Aorta (tissue), 5 donors: ENCODE measurements around the gene AKAP8. TPM values are rescaled to one million over a fixed set of nuclear protein-coding genes. Genes with fewer than 3 reads are reported as not detected.
A peak's percentile ranks its signal among the peaks of the same experiment; 100 is the strongest.

Experiments
- ATAC-seq: fragments of 200-7000 bp; cut with Tn5 transposase; one replicate; pipeline ENCODE4 v1.9.1; 2022; ENCODE audit warnings: moderate library complexity; ENCODE audit not compliant: low FRiP score
- DNase-seq, 2 donors: peaks; one replicate each; pipeline ENCODE4 v3.0.0-alpha.2; 2020
- H3K27ac ChIP-seq, 2 donors: one replicate each; pipeline ENCODE4 v1.5.1; 2013; ENCODE audit warnings: low read length in 2 of 2, mild to moderate bottlenecking in 2 of 2, moderate library complexity in 2 of 2, control low read depth in 1 of 2, inconsistent platforms in 1 of 2, low read depth in 1 of 2
- H3K27me3 ChIP-seq, 2 donors: one replicate each; pipeline ENCODE4 v1.6.1; 2013; ENCODE audit warnings: control low read depth in 1 of 2, low read length in 1 of 2, mild to moderate bottlenecking in 1 of 2, moderate library complexity in 1 of 2; ENCODE audit not compliant: insufficient read depth in 2 of 2, control insufficient read depth in 1 of 2
- H3K36me3 ChIP-seq, 2 donors: one replicate each; pipeline ENCODE4 v1.6.1; 2013; ENCODE audit warnings: control low read depth in 1 of 2, low read length in 1 of 2, mild to moderate bottlenecking in 1 of 2; ENCODE audit not compliant: insufficient read depth in 2 of 2, control insufficient read depth in 1 of 2
- H3K4me1 ChIP-seq, 2 donors: one replicate each; pipeline ENCODE4 v1.6.1; 2013; ENCODE audit warnings: low read length in 2 of 2, control low read depth in 1 of 2, mild to moderate bottlenecking in 1 of 2, moderate library complexity in 1 of 2; ENCODE audit not compliant: insufficient read depth in 2 of 2, control insufficient read depth in 1 of 2
- H3K4me3 ChIP-seq, 2 donors: one replicate each; pipeline ENCODE4 v1.5.1; 2013; ENCODE audit warnings: low read length in 2 of 2, control low read depth in 1 of 2, mild to moderate bottlenecking in 1 of 2
- H3K9me3 ChIP-seq: one replicate; pipeline ENCODE4 v1.6.1; 2013; ENCODE audit warnings: mild to moderate bottlenecking, low read length; ENCODE audit not compliant: control insufficient read depth
- WGBS, 2 donors: extraction: QIAGEN DNeasy Blood & Tissue Kit; methylation state at CpG; one replicate each; pipeline ENCODE4 v1.1.7; 2013; 5-methylcytosine and 5-hydroxymethylcytosine counted together
- intact Hi-C, 2 donors: fragments of 100-400 bp; cut with DNase I; formaldehyde crosslinking; loops; one replicate each; pipeline versions ENCODE4 v1.14.2 to v1.15.0; 2022
- long read RNA-seq, 2 donors: library from polyadenylated mRNA; unstranded; transcript quantifications; one replicate each; pipeline ENCODE4 v2.0.0, GENCODE V29; 2020 to 2021
- polyA plus RNA-seq, 2 donors: library from polyadenylated mRNA; stranded (reverse); fragments of 200-250 nt; gene quantifications; one replicate each; pipeline ENCODE4 v1.2.3, GENCODE V29; 2013
- total RNA-seq, 2 donors: library from RNA; stranded (reverse); fragmentation: NEBNext Ultra II Directional; extraction: Animal tissue kit (Norgen Biotek cat#: 25700); gene quantifications; one replicate each; pipeline ENCODE4 v1.2.1, GENCODE V29; 2021
- donor health status: healthy with polysubstance abuse.
- donor health status: Bipolar disorder and iron deficiency.
- donor health status: DM: no; HTN: no; CAD: no.
- donor health status: DM: no; HTN: no; CAD: no.
- donor health status: DM: yes; HTN: yes; CAD: no.

AKAP8 gene
- 10 to 100 TPM; 35.3 to 48.1 TPM for total RNA-seq
- 10 to 100 TPM in 1 of 2 donors, 1 to 10 TPM in 1; 7.5 to 22.2 TPM for polyA plus RNA-seq
- long read RNA-seq, donor 1, transcript AKAP8-201 (14 exons, 3,670 nt) = major isoform, 11 of 67 reads
- long read RNA-seq, donor 1, partial matches to known transcripts = 25 of 67 reads
- long read RNA-seq, donor 1, other reads (novel, unspliced or antisense) = 31 of 67 reads
- long read RNA-seq, donor 2, transcript AKAP8-201 (14 exons, 3,670 nt) = major isoform, 7 of 33 reads
- long read RNA-seq, donor 2, partial matches to known transcripts = 14 of 33 reads
- long read RNA-seq, donor 2, other reads (novel, unspliced or antisense) = 12 of 33 reads

DNA sequence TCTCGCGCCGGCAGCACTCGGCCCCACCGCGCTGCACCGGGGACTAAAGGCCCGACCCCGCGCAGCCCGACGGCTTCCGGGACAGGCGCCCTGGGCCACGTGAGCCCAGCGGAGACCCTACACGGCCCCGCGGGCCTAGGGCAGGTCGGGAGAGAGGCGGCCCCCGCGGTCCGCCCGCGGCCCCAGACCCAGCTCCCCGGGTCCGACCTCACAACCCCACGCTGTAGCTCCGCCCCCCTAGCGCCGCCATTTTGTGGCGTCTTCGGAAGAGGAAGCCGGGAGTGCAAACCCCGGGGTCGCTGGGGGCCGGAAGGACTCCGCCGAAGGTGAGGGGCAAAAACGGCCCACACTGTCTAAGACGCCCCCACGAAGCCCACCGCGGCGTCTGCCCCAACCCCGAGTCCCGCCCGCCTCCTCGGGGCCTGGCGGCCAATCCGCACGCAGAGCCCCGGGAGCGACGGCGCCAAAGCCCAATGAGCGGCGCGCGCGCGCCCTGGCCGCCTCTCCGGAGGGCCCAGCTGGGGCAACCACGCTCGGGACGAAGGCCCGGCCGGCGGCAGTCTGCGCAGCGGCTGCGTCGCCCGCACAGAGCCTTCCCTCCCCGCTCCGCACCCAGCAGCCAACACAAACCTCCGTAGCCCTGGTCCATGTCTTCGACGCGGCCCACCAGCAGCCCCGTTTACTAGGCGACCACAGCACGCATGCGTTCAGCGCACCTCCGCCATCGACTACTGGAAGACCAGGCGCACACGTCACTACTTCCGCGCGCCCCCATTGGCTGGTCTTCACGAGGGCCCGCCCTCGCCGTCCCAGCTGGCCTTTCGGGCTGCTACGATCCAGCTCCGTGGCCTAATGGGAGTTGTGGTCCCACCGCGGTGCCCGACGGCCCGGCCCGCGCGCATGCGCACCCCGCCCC is at the start of gene AKAP8:
TSS of gene AKAP8 (minus strand) at position 705 of the 916 bp plus-strand sequence. CDS start at position 649, 56 bp downstream.
- intact Hi-C loops = loop anchor here (1.0 to 10.0 kb wide), 6 partner anchors 40 to 205 kb away; partner anchors contain the start of gene BRD4 (in 1 of the 2)
- peak within 1 kb of the TSS; percentile 78 to 82 for H3K4me3 ChIP-seq
- no peaks in the 10 kb centered on the region for H3K9me3 ChIP-seq
- ATAC-seq (peak; percentile 98), DNase-seq (peak; percentile 99)
- H3K27me3 ChIP-seq = no peaks in the 10 kb centered on the region
- 0 to 1% methylated on average over 67 to 111 of the region's 111 CpGs for WGBS, 2 donors
- no peaks in the 10 kb centered on the region for H3K4me1 ChIP-seq
- H3K36me3 ChIP-seq = no peaks in the 10 kb centered on the region
- peak within 1 kb of the TSS; percentile 71 to 87 for H3K27ac ChIP-seq

DNA sequence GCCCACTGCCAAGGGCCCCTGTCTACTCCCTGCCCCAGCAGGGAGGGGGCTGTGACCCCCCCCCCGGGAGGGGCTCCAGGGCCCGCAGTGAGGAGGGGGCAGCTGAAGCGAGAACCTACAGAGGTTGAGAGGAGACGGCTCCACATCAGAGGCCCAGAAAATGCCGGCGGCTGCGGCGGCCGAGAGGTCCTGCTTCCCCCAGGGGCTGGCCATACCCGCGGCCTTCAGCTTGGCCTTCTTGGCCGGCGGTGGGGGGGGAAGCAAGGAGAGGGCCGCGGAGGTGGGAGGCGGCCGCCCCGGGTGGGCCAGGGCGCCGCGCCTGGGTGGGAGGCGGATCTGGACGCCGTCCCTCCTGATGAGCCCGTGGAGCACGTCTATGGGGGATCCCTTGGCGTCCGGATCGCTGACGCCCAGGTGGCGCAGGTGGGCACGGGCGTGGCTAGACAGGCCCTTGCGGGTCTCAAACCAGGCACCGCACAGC is 48.4 kb upstream of the AKAP8 start:
- no peaks in the 10 kb centered on the region for H3K27me3 ChIP-seq
- no peaks in the 10 kb centered on the region for H3K9me3 ChIP-seq
- no peak overlapping the region for H3K27ac ChIP-seq
- 90 to 91% methylated on average over 28 to 35 of the region's 35 CpGs for WGBS, 2 donors
- H3K4me1 ChIP-seq = no peaks in the 10 kb centered on the region
- peaks cover 0 to 7% of the 10 kb centered on the region in 2 donors for H3K36me3 ChIP-seq
- no peak for DNase-seq
- intact Hi-C loops = loop anchor here in 1 of 2 donors (10.0 kb wide), 1 partner anchor 127 kb away; no protein-coding TSS in a partner anchor
- no peak for ATAC-seq
- no peak overlapping the region for H3K4me3 ChIP-seq

DNA sequence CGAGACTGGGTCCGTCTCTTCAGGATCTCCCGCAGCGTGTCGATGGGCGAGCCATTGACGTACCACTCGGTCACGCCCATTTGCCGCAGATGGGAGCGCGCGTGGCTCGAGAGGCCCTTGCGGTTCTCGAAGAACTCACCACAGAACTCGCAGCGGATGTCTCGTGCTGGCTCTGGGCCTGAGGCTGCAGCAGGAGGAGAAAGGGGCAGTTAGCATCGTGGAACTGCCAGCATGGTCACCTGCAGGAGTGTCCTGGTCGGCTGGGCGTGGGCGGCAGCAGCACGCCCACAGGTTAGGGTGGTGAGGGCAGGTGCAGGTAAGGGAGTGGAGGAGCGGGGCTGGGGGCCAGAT is 47.7 kb upstream of the AKAP8 start:
- Histone ChIP-seq H3K4me3 (no peak overlapping the region), H3K9me3 (no peaks in the 10 kb centered on the region), H3K4me1 (no peaks in the 10 kb centered on the region), H3K27ac (no peak overlapping the region), H3K36me3 (peaks cover 0 to 7% of the 10 kb centered on the region in 2 donors), H3K27me3 (no peaks in the 10 kb centered on the region)
- DNase-seq = no peak
- intact Hi-C loops = loop anchor here in 1 of 2 donors (10.0 kb wide), 1 partner anchor 127 kb away; no protein-coding TSS in a partner anchor
- no peak for ATAC-seq
- 96 to 97% methylated on average over 25 of the region's 25 CpGs for WGBS, 2 donors

DNA sequence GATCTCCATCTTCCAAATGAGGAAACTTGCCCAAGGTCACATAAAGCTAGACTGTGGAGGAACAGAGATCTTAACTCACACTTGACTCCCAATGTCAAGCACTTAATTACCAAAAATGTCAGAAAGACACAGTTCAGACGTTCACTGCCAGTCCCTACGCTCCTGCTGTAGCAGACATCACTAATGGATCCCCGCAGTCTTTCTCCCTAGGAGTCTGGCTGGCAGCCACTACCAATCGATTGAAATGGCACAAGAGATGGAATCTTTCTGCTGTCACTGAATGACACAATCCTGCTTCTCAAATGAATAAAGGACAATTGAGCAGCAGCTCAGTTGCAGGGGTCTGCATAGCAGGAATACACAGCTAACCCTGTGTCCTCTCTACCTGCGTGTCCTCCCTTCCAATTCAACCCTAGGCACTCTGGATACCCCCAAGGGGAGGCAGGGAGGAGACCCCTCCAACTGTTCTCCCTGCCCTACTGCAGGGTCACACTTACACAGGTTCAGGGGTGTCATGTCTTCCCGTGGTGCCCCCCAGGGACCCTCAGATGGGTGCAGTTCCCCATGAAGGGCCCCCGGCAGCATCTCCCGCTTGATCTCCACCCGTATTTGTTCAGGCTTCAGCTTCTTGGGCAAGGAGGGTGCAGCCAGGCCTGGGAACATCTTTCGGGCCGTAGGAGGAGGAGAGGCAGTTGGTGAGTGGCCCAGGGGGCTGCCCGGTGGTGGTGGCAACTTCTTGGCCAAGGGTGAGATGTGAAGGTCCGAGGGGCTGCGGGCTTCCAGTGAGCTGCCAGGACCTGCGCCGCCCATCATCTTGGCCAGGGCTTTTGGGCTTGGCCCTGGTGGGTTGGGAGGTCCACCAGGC is 47.1 kb upstream of the AKAP8 start:
- H3K36me3 ChIP-seq = peaks cover 0 to 7% of the 10 kb centered on the region in 2 donors
- intact Hi-C loops = loop anchor here in 1 of 2 donors (10.0 kb wide), 1 partner anchor 128 kb away; no protein-coding TSS in a partner anchor
- no peak for DNase-seq
- no peaks in the 10 kb centered on the region for H3K4me1 ChIP-seq
- H3K9me3 ChIP-seq = no peaks in the 10 kb centered on the region
- no peak overlapping the region for H3K4me3 ChIP-seq
- H3K27me3 ChIP-seq = no peaks in the 10 kb centered on the region
- 84 to 90% methylated on average over 16 of the region's 16 CpGs for WGBS, 2 donors
- H3K27ac ChIP-seq = no peak overlapping the region
- no peak for ATAC-seq

DNA sequence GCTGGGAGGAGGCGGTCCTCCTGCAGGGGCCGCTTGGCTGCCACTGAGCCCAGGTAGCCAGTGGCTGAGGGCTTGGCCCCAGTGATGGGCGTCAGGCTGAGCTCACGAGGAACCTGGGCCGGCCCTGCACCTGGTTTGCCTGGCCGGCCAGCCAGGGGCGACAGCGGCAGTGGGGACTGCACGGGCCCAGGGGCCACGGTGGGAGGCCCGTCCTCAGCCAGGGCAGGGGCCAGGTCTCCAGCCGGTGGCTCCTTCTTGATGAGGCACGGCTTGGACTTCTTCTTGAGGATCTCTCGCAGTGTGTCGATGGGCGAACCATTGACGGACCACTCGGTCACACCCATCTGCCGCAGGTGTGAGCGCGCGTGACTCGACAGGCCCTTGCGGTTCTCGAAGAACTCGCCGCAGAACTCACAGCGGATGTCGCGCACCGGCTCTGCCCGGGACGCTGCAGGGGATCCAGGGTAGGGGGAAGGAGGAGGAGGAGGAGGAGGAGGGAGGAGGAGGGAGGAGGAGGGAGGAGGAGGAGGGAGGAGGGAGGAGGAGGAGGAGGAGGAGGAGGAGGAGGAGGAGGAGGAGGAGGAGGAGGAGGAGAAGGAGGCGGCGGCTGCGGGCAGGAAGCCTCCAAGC is 45.8 kb upstream of the AKAP8 start:
- intact Hi-C loops = loop anchor here in 1 of 2 donors (10.0 kb wide), 1 partner anchor 129 kb away; no protein-coding TSS in a partner anchor
- DNase-seq = no peak

DNA sequence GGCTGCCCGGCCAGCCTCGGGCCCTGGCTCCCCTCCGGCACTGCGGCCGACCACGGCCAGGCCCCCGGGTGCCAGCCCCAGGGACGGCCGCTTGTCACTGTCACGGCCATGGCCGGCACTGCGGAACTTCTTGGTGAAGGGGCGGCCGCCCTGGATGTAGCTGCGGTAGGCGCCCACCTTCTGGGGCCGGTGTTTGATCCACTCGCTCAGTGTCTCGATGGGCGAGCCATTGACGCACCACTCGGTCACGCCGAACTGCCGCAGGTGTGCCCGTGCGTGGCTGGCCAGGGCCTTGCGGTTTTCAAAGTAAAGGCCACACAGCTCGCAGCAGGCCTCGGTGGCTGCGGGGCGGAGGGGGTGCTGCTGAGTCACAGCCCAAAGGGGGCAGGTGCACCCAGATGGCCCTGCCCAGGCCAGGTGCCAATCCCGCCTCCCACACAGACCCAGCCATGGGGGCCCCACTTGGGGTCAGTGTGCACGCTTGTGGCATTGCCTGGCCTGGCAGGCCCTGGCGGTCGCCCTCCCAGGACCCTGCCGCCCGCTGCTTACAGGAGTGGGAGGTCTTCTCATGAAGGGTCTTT is 45.2 kb upstream of the AKAP8 start:
- H3K27ac ChIP-seq = no peak overlapping the region
- no peak for ATAC-seq
- H3K9me3 ChIP-seq = no peaks in the 10 kb centered on the region
- intact Hi-C loops = loop anchor here in 1 of 2 donors (10.0 kb wide), 1 partner anchor 130 kb away; no protein-coding TSS in a partner anchor
- H3K36me3 ChIP-seq = peaks cover 0 to 7% of the 10 kb centered on the region in 2 donors
- no peak for DNase-seq
- no peak overlapping the region for H3K4me3 ChIP-seq
- H3K4me1 ChIP-seq = no peaks in the 10 kb centered on the region
- 96 to 97% methylated on average over 33 to 38 of the region's 38 CpGs for WGBS, 2 donors
- H3K27me3 ChIP-seq = no peaks in the 10 kb centered on the region

More for the DNA sequence above, 45.8 kb upstream of the AKAP8 start:
- Histone ChIP-seq H3K27me3 (no peaks in the 10 kb centered on the region), H3K4me3 (no peak overlapping the region), H3K27ac (no peak overlapping the region), H3K9me3 (no peaks in the 10 kb centered on the region), H3K4me1 (no peaks in the 10 kb centered on the region), H3K36me3 (peaks cover 0 to 7% of the 10 kb centered on the region in 2 donors)
- WGBS, 2 donors = 93 to 94% methylated on average over 34 to 36 of the region's 36 CpGs
- no peak for ATAC-seq

DNA sequence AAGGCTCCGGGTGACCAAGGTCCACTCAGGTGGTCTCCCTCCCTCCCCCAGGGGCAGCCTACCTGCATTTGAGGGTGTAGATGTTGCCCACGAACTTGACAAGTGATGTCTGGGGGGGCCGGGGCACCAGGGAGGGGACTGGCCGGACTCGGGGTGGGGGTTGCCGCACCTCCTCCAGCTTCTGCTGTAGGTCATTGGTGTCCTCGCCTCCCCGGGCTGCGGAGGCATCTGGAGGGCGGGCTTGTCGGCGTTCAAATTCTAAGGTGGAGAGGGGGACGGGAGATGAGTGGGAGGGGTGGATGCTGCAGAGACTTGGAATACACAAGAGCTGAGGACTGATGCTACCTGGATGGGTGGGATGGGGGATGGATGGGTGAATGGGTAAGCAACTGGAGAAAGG is 44.5 kb upstream of the AKAP8 start:
- Histone ChIP-seq H3K4me1 (no peaks in the 10 kb centered on the region), H3K9me3 (no peaks in the 10 kb centered on the region), H3K4me3 (no peak overlapping the region), H3K27ac (no peak overlapping the region), H3K36me3 (peaks cover 0 to 7% of the 10 kb centered on the region in 2 donors), H3K27me3 (no peaks in the 10 kb centered on the region)
- intact Hi-C loops = loop anchor here in 1 of 2 donors (10.0 kb wide), 1 partner anchor 131 kb away; no protein-coding TSS in a partner anchor
- WGBS, 2 donors = 95 to 97% methylated on average over 13 of the region's 13 CpGs
- ATAC-seq (no peak), DNase-seq (no peak)
